GM10266 (cell line): Measurements from ENCODE around the gene ZNF160.
"Not testable (repeated sequence)": the region's sequence is repeated elsewhere in the genome, so short reads cannot be mapped to it uniquely, and the experiment has no call there.

Experiments
- DNase-seq: peaks from one replicate; pipeline ENCODE4 v3.0.0; 2012; ENCODE audit errors: extremely low spot score
- TF ChIP-seq, protein P1 (sequence below): IDR thresholded peaks from 2 replicates; pipeline ENCODE4 v1.5.1; 2012; ENCODE audit warnings: mild to moderate bottlenecking, low read depth; ENCODE audit not compliant: control insufficient read depth, insufficient read depth; ENCODE audit errors: missing control alignments

The ZNF160 gene

DNA sequence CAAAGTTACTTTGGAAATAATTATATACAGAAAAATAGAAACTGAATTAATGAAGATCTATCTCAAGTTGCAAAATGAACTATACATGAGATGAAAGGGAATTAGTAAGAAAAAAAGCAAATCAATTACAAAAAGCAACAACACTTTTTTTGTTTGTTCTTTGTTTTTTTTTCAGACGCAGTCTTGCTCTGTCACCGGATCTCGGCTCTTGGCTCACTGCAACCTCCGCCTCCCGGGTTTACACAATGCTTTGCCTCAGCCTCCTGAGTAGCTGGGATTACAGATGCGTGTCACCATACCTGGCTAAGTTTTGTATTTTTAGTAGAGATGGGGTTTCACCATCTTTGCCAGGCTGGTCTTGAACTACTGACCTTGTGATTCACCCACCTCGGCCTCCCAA, 27.3 kb upstream of the ZNF160 start:
- DNase-seq = no peak
- TF ChIP-seq, protein P1, sequence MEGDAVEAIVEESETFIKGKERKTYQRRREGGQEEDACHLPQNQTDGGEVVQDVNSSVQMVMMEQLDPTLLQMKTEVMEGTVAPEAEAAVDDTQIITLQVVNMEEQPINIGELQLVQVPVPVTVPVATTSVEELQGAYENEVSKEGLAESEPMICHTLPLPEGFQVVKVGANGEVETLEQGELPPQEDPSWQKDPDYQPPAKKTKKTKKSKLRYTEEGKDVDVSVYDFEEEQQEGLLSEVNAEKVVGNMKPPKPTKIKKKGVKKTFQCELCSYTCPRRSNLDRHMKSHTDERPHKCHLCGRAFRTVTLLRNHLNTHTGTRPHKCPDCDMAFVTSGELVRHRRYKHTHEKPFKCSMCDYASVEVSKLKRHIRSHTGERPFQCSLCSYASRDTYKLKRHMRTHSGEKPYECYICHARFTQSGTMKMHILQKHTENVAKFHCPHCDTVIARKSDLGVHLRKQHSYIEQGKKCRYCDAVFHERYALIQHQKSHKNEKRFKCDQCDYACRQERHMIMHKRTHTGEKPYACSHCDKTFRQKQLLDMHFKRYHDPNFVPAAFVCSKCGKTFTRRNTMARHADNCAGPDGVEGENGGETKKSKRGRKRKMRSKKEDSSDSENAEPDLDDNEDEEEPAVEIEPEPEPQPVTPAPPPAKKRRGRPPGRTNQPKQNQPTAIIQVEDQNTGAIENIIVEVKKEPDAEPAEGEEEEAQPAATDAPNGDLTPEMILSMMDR = no peak

DNA sequence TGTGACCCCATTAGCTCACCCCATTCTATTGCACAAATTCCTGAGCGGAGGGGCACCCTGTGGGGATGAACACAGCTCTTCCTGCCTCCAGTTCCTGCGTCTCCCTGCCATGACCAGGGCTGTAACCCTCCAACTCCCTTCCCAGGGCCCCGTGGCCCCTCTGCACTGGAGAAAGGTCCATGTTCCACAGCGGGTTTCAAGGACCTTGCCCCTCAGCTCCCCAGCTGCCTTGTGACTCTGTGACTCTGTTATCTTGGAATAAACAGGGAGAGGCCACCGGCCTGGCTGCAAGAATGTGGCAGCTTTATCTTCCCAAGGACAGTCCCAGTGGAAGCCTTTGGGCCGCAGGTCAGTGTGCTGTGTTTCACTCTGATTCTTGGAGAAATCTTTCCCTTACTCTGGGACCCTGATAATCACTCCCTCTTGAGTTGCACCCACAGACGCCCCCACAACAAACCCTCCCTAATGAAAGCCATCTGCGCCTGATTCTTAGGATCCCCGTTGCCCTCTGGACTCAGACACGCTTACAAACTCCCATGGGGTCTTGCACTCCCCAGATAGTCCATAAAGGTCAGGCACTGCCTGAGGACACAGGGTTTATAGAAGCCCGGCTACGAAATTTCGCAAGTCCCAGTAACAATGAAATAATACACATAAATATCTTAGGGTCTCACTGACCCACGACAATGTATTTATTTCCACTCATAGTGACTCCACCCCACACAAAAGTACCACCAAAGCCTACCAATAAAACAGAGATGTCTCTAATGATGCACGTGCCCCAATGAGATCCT, 23.7 kb upstream of the ZNF160 start:
- DNase-seq = not testable (repeated sequence)

DNA sequence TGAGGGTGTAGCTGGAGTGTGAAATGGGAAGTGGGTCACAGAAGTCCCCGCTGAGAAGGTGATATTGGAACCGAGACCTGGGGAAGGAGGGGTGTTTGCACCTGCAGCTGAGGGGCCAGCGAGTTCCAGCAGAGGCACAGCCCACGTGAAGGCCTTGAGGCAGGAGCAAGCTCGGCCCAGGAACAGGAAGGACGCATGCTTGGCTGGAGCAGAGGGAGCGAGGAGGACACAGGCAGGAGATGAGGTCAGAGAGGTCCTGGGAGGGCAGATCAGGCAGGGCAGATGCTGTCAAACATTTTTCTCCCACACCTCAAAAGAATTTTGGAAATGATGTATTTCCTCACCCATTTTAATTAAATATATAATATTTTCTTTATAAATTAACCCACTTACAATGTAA, 20.2 kb upstream of the ZNF160 start:
- no peak for DNase-seq
- TF ChIP-seq, protein P1 = no peak

DNA sequence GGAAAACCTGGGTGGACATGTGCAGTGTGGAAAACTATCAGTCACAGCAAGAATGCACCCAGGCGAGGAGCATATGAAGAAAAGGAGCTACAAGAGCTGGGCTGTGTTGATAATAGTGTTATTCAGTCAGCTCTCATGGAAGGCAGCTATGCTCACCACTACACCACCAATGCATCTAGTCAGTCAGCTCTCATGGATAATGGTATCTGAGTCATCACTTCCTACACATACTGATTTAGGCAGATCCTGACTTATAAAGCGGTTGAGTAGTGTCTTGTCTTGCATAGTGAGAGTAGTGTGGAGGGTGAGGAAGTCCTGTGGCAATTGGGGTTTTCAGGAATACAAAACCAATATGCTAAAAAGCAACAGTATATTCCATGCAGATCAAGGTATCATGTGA, 9.1 kb upstream of the ZNF160 start:
- no peak for DNase-seq
- TF ChIP-seq, protein P1 = no peak

DNA sequence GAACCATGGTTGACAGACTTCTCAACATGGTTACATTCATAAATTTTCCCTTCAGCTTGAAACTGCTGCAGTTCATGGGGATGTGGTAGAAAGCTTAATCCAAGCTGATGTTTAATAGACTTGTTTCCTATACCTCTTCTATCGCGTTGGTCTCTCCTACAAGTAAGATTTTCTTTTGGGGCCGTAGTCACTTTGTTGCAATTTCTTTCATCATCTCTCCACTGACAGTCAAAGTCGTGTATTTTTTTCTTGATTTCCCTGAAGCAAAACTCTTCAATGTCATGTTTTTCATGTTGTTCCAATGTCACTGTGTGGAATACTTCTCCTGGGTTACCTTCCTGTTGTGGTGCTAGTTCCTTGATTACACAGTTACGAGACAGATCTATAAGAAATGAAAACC, 6.3 kb upstream of the ZNF160 start:
- DNase-seq = no peak
- TF ChIP-seq, protein P1 = no peak

DNA sequence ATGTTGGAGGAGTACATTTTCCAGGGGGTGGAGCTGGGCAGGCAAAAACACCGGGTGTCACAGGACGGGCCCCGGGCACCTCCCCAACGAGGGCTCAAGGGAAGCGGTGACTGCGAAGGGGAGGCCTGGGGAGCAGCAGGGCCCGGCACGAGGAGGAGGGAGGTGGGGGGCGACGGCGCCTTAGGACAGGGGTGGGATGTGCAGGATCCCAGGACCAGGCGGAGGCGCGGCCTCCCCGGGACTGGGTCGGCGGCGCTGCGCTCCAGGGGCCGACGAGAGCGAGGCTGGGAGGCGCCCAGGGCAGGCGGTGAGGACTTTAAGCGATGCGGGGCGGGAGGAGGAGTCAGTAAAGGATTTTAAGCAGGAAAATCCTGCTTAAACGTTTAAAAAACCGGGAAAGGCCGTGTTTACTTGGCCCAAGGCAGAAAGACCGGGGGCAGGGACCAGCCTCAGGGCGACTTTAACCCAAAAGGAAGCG, 427 bp downstream of the ZNF160 start:
- TF ChIP-seq, protein P1 = no peak
- DNase-seq = peak; percentile 41

DNA sequence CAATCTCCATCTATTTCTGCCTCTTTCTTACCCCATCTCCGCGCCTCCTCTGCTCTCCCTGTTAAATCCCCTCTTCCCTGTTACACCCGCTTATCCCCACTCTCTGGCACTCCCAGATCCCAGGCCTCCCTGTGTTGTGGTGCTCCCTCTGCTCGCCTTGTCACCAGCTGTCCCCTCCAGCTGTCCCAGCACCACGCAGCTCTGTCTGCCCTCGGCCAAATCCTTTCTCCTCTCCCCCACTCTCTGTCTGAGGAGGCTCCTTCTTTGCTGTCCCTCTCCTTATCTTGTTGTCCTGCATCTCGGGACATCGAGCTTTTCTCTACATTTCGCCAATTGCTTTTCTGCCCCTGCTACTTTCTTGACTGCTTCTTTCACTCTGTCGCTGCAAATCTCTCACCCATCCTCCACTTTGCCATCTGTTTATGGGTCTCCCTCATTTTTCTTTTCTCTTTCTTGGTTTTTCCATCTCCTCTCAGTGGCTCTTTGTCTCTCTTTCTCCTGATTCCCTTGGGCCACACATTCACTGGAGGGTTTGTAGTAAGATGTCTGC, 941 bp downstream of the ZNF160 start:
- TF ChIP-seq, protein P1 = no peak
- DNase-seq = no peak
